Duodenal mucosa (tissue), 2 donors: ENCODE measurements around the gene NAA80.
A peak's percentile ranks its signal among the peaks of the same experiment; 100 is the strongest.

Experiments used
- H3K27ac ChIP-seq: one replicate; pipeline ENCODE4 v1.7.0; 2013; ENCODE audit warnings: low read depth, low read length
- H3K27me3 ChIP-seq, 2 donors: one replicate each; pipeline ENCODE4 v1.7.0; 2013; ENCODE audit warnings: low read length in 2 of 2, control low read depth in 1 of 2; ENCODE audit not compliant: insufficient read depth in 2 of 2, control insufficient read depth in 1 of 2
- H3K36me3 ChIP-seq, 2 donors: one replicate each; pipeline ENCODE4 v1.7.0; 2013; ENCODE audit warnings: low read length in 2 of 2, control low read depth in 1 of 2; ENCODE audit not compliant: insufficient read depth in 2 of 2, control insufficient read depth in 1 of 2
- H3K4me1 ChIP-seq, 2 donors: one replicate each; pipeline ENCODE4 v1.7.0; 2013; ENCODE audit warnings: low read length in 2 of 2, control low read depth in 1 of 2; ENCODE audit not compliant: insufficient read depth in 2 of 2, control insufficient read depth in 1 of 2
- H3K4me3 ChIP-seq, 2 donors: one replicate each; pipeline ENCODE4 v1.7.0; 2013; ENCODE audit warnings: low read length in 2 of 2, low read depth in 1 of 2
- H3K9ac ChIP-seq, 2 donors: one replicate each; pipeline ENCODE4 v1.7.0; 2013; ENCODE audit warnings: low read length in 2 of 2, low read depth in 1 of 2
- H3K9me3 ChIP-seq, 2 donors: one replicate each; pipeline ENCODE4 v1.7.0; 2013; ENCODE audit warnings: low read length in 2 of 2, control low read depth in 1 of 2; ENCODE audit not compliant: control insufficient read depth in 1 of 2

Gene NAA80

GRCh38 chr3:50258979-50259378 is 40.2 kb downstream of the NAA80 start:
- peak overlapping the region; percentile 62 for H3K27ac ChIP-seq
- no peak overlapping the region for H3K4me3 ChIP-seq
- H3K4me1 ChIP-seq = peaks cover 19 to 20% of the 10 kb centered on the region in 2 donors
- peaks cover 18 to 36% of the 10 kb centered on the region in 2 donors for H3K36me3 ChIP-seq
- peak overlapping the region; percentile 1 to 71 for H3K9ac ChIP-seq
- H3K27me3 ChIP-seq = no peaks in the 10 kb centered on the region
- H3K9me3 ChIP-seq = no peaks in the 10 kb centered on the region

- Histone ChIP-seq H3K4me3 (no peak overlapping the region), H3K4me1 (peaks cover 24 to 25% of the 10 kb centered on the region in 2 donors), H3K27me3 (no peaks in the 10 kb centered on the region), H3K27ac (no peak overlapping the region), H3K36me3 (peaks cover 19 to 41% of the 10 kb centered on the region in 2 donors), H3K9ac (no peak overlapping the region), H3K9me3 (no peaks in the 10 kb centered on the region)
These were observed 41.0 kb downstream of the NAA80 start for GRCh38 chr3:50258029-50258680.

- H3K9me3 ChIP-seq = no peaks in the 10 kb centered on the region
- no peak overlapping the region for H3K9ac ChIP-seq
- peaks cover 24 to 25% of the 10 kb centered on the region in 2 donors for H3K4me1 ChIP-seq
- peaks cover 24 to 50% of the 10 kb centered on the region in 2 donors for H3K36me3 ChIP-seq
- no peak overlapping the region for H3K4me3 ChIP-seq
- H3K27ac ChIP-seq = no peak overlapping the region
- H3K27me3 ChIP-seq = no peaks in the 10 kb centered on the region
These were observed 42.0 kb downstream of the NAA80 start for GRCh38 chr3:50256978-50257890.

- peaks cover 30 to 31% of the 10 kb centered on the region in 2 donors for H3K4me1 ChIP-seq
- H3K4me3 ChIP-seq = no peak overlapping the region
- H3K9ac ChIP-seq = no peak overlapping the region
- no peaks in the 10 kb centered on the region for H3K27me3 ChIP-seq
- H3K36me3 ChIP-seq = peaks cover 24 to 54% of the 10 kb centered on the region in 2 donors
- H3K9me3 ChIP-seq = no peaks in the 10 kb centered on the region
- peak overlapping the region; percentile 30 for H3K27ac ChIP-seq
These were observed 44.0 kb downstream of the NAA80 start for GRCh38 chr3:50255251-50255615.

GRCh38 chr3:50254577-50255250 is 44.5 kb downstream of the NAA80 start:
- Histone ChIP-seq H3K27me3 (no peaks in the 10 kb centered on the region), H3K4me1 (peaks cover 34 to 35% of the 10 kb centered on the region in 2 donors), H3K4me3 (no peak overlapping the region), H3K36me3 (peaks cover 24 to 54% of the 10 kb centered on the region in 2 donors), H3K9ac (no peak overlapping the region), H3K27ac (peak overlapping the region; percentile 67), H3K9me3 (no peaks in the 10 kb centered on the region)

GRCh38 chr3:50251220-50251619 is 48.0 kb downstream of the NAA80 start:
- Histone ChIP-seq H3K9ac (peak overlapping the region in 1 of 2 donors; percentile 1), H3K27me3 (no peaks in the 10 kb centered on the region), H3K36me3 (peaks cover 7 to 34% of the 10 kb centered on the region in 2 donors), H3K9me3 (no peaks in the 10 kb centered on the region), H3K27ac (peak overlapping the region; percentile 13), H3K4me3 (no peak overlapping the region), H3K4me1 (peaks cover 62 to 66% of the 10 kb centered on the region in 2 donors)

GRCh38 chr3:50250514-50250913 is 48.7 kb downstream of the NAA80 start:
- peaks cover 5 to 32% of the 10 kb centered on the region in 2 donors for H3K36me3 ChIP-seq
- no peak overlapping the region for H3K27ac ChIP-seq
- H3K9me3 ChIP-seq = no peaks in the 10 kb centered on the region
- H3K27me3 ChIP-seq = no peaks in the 10 kb centered on the region
- H3K9ac ChIP-seq = no peak overlapping the region
- H3K4me3 ChIP-seq = no peak overlapping the region
- peaks cover 67 to 72% of the 10 kb centered on the region in 2 donors for H3K4me1 ChIP-seq

- Histone ChIP-seq H3K4me1 (peaks cover 66 to 79% of the 10 kb centered on the region in 2 donors), H3K27ac (no peak overlapping the region), H3K9ac (peak overlapping the region in 1 of 2 donors; percentile 30), H3K4me3 (no peak overlapping the region), H3K9me3 (no peaks in the 10 kb centered on the region), H3K36me3 (peaks cover 5 to 23% of the 10 kb centered on the region in 2 donors), H3K27me3 (no peaks in the 10 kb centered on the region)
These were observed 49.7 kb downstream of the NAA80 start for GRCh38 chr3:50249457-50249856.

- no peak overlapping the region for H3K4me3 ChIP-seq
- H3K9me3 ChIP-seq = no peaks in the 10 kb centered on the region
- H3K4me1 ChIP-seq = peaks cover 63 to 77% of the 10 kb centered on the region in 2 donors
- H3K27ac ChIP-seq = no peak overlapping the region
- H3K36me3 ChIP-seq = peaks cover 9 to 14% of the 10 kb centered on the region in 2 donors
- peak overlapping the region in 1 of 2 donors; percentile 30 for H3K9ac ChIP-seq
- no peaks in the 10 kb centered on the region for H3K27me3 ChIP-seq
These were observed 50.8 kb downstream of the NAA80 start for GRCh38 chr3:50248387-50248786.
